SU-DHL-6 (cell line): ENCODE data around the gene SLC1A5.

Experiments used
- CTCF ChIP-seq: fragments of 200-600 bp; sonication (generic); IDR thresholded peaks from one replicate; pipeline ENCODE4 v1.5.1; 2017; ENCODE audit warnings: antibody characterized with exemption, mild to moderate bottlenecking, low read length, moderate library complexity; ENCODE audit not compliant: insufficient read depth, poor library complexity, severe bottlenecking
- EZH2phosphoT487 ChIP-seq: fragments of 200-600 bp; sonication (generic), shearing (Covaris generic); conservative IDR thresholded peaks from 2 replicates; pipeline ENCODE4 v1.6.1; 2018; ENCODE audit warnings: mild to moderate bottlenecking, antibody characterized with exemption, low read length, moderate library complexity, mixed read lengths

GRCh38 chr19:46726971-46727501 lies 61.4 kb downstream of the SLC1A5 start:
- no peak for TF ChIP-seq CTCF
- TF ChIP-seq EZH2phosphoT487: no peak
